ENCODE results near the gene ING5. TPM values are rescaled to one million over a fixed set of nuclear protein-coding genes. Genes with fewer than 3 reads are reported as not detected.
"Not testable (repeated sequence)": the region's sequence is repeated elsewhere in the genome, so short reads cannot be mapped to it uniquely, and the experiment has no call there.

Gene ING5
- total and polyA plus RNA-seq, 7 experiments from 2014 or later, result 22.3 to 102 (median 55.6) TPM

DNA sequence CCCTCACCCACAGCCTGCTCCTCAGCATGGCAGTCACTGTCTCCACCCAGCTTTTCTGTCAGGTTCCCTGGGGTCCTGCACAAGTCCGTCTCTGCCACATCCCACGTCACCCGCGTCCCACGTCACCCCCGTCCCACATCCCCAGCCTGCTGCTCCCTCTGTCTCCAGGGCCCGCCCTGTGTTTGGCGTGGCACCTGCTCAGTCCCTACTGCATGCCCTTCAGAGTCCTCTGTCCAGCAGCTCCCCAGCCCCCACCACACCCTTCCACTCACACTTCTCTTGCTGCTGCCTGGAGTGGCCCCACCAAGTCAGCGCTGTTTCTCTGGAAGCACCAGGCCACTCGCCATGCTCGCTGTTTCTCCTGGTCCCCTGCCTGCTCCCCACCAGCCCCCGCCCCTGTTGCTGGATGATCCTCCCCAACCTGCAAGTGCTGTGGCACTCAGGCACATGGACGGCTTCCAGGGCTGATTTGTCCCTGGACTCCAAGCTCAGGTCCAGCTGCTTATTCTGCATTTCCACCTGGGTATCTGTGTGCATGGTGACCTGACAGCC is 45.6 kb upstream of the ING5 start:
- Mint-ChIP-seq H3K27me3 (no peaks in the 10 kb centered on the region), H3K9me3 (no peaks in the 10 kb centered on the region), H3K4me1 (peaks cover 0 to 4% (median 0%) of the 10 kb centered on the region in 7 donors), H3K4me3 (no peak overlapping the region), H3K36me3 (peaks cover 8 to 55% (median 18%) of the 10 kb centered on the region in 5 donors), H3K27ac (no peak overlapping the region)
- no peak overlapping the region for H3K27ac ChIP-seq (ENCODE audit: low read depth, low read length)
- ChIA-PET CTCF (no interaction called here), POLR2A (no interaction called here)
- no peaks in the 10 kb centered on the region for H3K9me3 ChIP-seq (ENCODE audit: control insufficient read depth in 2 of 3, low read length in 3 of 3)
- no peak overlapping the region for H3K4me3 ChIP-seq (ENCODE audit: low read length)
- peaks cover under 1 to 88% (median 16%) of the 10 kb centered on the region in 3 experiments for H3K36me3 ChIP-seq (ENCODE audit: control insufficient read depth in 2 of 3, insufficient read depth in 3 of 3, low read length in 3 of 3)
- H3K27me3 ChIP-seq (ENCODE audit: control insufficient read depth in 2 of 2, insufficient read depth in 2 of 2, low read length in 2 of 2), result no peaks in the 10 kb centered on the region
- H3K4me1 ChIP-seq (ENCODE audit: control insufficient read depth in 2 of 2, insufficient read depth in 2 of 2, low read length in 2 of 2), result no peaks in the 10 kb centered on the region
- intact Hi-C loops (cut with micrococcal nuclease), result no loop called here
- DNase-seq, result no peak
- no peak for ATAC-seq

DNA sequence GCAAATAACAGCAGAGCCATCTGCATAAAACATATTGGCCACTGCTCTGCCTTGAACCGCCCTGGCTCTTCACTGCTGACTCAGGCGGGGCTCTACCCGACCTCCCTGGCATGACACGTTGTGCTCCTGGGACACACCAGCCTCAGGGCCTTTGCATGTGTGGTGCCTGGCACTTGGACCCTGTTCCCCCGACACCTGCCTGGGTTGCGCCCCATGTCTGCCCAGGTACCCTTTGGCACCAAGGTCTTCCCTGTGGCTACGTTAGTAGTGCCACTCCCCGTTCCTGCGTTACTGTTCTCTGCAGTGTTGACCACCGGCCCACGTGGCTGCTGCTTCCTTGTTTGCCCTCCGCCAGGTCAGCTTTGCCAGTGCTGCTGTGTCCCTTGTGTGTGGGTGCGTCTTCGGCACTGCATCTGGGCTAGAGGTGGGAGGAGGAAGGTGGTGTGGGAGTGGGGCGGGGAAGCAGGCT is 44.0 kb upstream of the ING5 start:
- DNase-seq (no peak), ATAC-seq (no peak)
- no peaks in the 10 kb centered on the region for H3K4me1 ChIP-seq (ENCODE audit: control insufficient read depth in 2 of 2, insufficient read depth in 2 of 2, low read length in 2 of 2)
- Mint-ChIP-seq H3K4me1 (peaks cover 0 to 2% (median 0%) of the 10 kb centered on the region in 7 donors), H3K4me3 (no peak overlapping the region), H3K27me3 (no peaks in the 10 kb centered on the region), H3K36me3 (peaks cover 9 to 57% (median 18%) of the 10 kb centered on the region in 5 donors), H3K27ac (peak overlapping the region in 2 of 9 donors; percentile 14 to 41), H3K9me3 (no peaks in the 10 kb centered on the region)
- no peaks in the 10 kb centered on the region for H3K27me3 ChIP-seq (ENCODE audit: control insufficient read depth in 2 of 2, insufficient read depth in 2 of 2, low read length in 2 of 2)
- intact Hi-C loops (cut with micrococcal nuclease), result no loop called here
- ChIA-PET POLR2A (no interaction called here), CTCF (interaction anchor here (0.9 kb wide), 1 partner anchor 82 kb away, joined by 3 read pairs; no protein-coding TSS in a partner anchor)
- H3K27ac ChIP-seq (ENCODE audit: low read depth, low read length), result no peak overlapping the region
- H3K9me3 ChIP-seq (ENCODE audit: control insufficient read depth in 2 of 3, low read length in 3 of 3), result no peaks in the 10 kb centered on the region
- no peak overlapping the region for H3K4me3 ChIP-seq (ENCODE audit: low read length)
- H3K36me3 ChIP-seq (ENCODE audit: control insufficient read depth in 2 of 3, insufficient read depth in 3 of 3, low read length in 3 of 3), result peaks cover 0 to 79% (median 8%) of the 10 kb centered on the region in 3 experiments

DNA sequence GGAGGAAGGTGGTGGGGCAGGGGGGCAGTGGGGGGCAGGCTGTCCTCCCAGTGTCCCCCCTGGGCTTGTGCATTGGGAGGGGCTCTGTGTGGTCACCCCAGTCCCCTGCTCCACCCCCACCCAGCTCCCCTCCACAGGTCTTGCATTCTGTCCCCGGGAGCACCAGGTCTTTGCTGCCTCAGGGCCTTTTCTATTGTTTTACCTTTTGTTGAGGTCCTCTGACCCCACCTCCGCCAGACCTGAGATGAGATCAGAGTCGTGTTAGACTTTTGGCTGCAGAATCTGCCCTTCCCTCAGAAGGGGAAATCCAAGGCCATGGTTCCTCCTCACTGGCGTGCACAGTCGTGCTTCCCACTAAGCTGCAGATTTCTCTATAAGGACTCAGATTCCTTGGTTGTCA is 43.5 kb upstream of the ING5 start:
- Histone ChIP-seq H3K4me1 (ENCODE audit: control insufficient read depth in 2 of 2, insufficient read depth in 2 of 2, low read length in 2 of 2) (no peaks in the 10 kb centered on the region), H3K36me3 (ENCODE audit: control insufficient read depth in 2 of 3, insufficient read depth in 3 of 3, low read length in 3 of 3) (peaks cover 0 to 74% (median 7%) of the 10 kb centered on the region in 3 experiments), H3K27ac (ENCODE audit: low read depth, low read length) (no peak overlapping the region), H3K4me3 (ENCODE audit: low read length) (no peak overlapping the region), H3K9me3 (ENCODE audit: control insufficient read depth in 2 of 3, low read length in 3 of 3) (no peaks in the 10 kb centered on the region), H3K27me3 (ENCODE audit: control insufficient read depth in 2 of 2, insufficient read depth in 2 of 2, low read length in 2 of 2) (no peaks in the 10 kb centered on the region)
- Mint-ChIP-seq H3K4me1 (peaks cover 0 to 2% (median 0%) of the 10 kb centered on the region in 7 donors), H3K36me3 (peaks cover 9 to 53% (median 18%) of the 10 kb centered on the region in 5 donors), H3K27ac (peak overlapping the region in 1 of 9 donors; percentile 26), H3K9me3 (peaks cover 0 to 2% (median 0%) of the 10 kb centered on the region in 11 donors), H3K27me3 (no peaks in the 10 kb centered on the region), H3K4me3 (no peak overlapping the region)
- ATAC-seq (no peak), DNase-seq (no peak)
- ChIA-PET POLR2A (no interaction called here), CTCF (interaction anchor here (0.7 to 1.2 kb wide), 4 partner anchors 16 to 82 kb away, joined by 3 to 4 read pairs (median 4); no protein-coding TSS in a partner anchor)
- intact Hi-C loops (cut with micrococcal nuclease), result no loop called here

DNA sequence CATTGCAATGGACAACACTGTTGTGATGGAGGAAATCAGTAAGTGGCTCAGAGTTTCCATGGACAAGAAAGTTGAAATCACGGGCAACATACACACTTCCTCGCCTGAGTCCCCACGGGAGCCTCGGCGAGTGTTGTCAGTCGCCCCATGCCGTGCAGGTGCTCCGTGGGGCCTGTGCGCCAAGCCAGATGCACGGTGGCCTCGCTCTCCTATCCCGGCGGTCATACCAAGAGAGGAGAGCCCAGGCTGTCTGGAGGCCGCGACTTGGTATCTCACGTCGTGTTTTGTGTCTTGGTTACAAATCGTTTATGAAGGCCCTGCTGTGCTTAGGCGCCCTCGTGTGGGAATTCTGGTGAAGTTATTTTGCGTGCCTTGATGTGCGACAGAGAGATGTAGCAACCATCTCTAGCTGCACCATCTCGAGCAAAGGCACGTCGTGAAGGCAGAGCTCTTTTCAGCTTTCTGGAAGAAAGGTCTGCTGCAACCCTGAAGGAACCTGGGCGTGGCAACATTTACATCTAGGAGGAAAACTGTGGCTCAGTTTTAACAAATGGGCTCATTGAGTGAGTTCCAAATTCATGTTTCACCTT is 42.6 kb upstream of the ING5 start:
- Mint-ChIP-seq H3K4me1 (peaks cover 0 to 2% (median 0%) of the 10 kb centered on the region in 7 donors), H3K27me3 (no peaks in the 10 kb centered on the region), H3K9me3 (peaks cover 0 to 2% (median 0%) of the 10 kb centered on the region in 11 donors), H3K4me3 (no peak overlapping the region), H3K36me3 (peaks cover 9 to 52% (median 18%) of the 10 kb centered on the region in 5 donors), H3K27ac (peak overlapping the region in 1 of 9 donors; percentile 83)
- Histone ChIP-seq H3K9me3 (ENCODE audit: control insufficient read depth in 2 of 3, low read length in 3 of 3) (no peaks in the 10 kb centered on the region), H3K27me3 (ENCODE audit: control insufficient read depth in 2 of 2, insufficient read depth in 2 of 2, low read length in 2 of 2) (no peaks in the 10 kb centered on the region), H3K36me3 (ENCODE audit: control insufficient read depth in 2 of 3, insufficient read depth in 3 of 3, low read length in 3 of 3) (peaks cover 0 to 70% (median 5%) of the 10 kb centered on the region in 3 experiments), H3K27ac (ENCODE audit: low read depth, low read length) (no peak overlapping the region), H3K4me1 (ENCODE audit: control insufficient read depth in 2 of 2, insufficient read depth in 2 of 2, low read length in 2 of 2) (no peaks in the 10 kb centered on the region), H3K4me3 (ENCODE audit: low read length) (no peak overlapping the region)
- ATAC-seq (peak; percentile 41), DNase-seq (peak in 6 of 9 donors; percentile 15 to 53 (median 41))
- ChIA-PET POLR2A (interaction anchor here (0.6 kb wide), 2 partner anchors 26 to 39 kb away, joined by 3 read pairs; no protein-coding TSS in a partner anchor), CTCF (interaction anchor here (0.6 to 1.2 kb wide), 5 partner anchors 17 to 818 kb away, joined by 3 to 4 read pairs (median 4); no protein-coding TSS in a partner anchor)
- intact Hi-C loops (cut with micrococcal nuclease), result loop anchor here in 1 of 2 donors (1.0 kb wide), 1 partner anchor 808 kb away; no protein-coding TSS in a partner anchor

DNA sequence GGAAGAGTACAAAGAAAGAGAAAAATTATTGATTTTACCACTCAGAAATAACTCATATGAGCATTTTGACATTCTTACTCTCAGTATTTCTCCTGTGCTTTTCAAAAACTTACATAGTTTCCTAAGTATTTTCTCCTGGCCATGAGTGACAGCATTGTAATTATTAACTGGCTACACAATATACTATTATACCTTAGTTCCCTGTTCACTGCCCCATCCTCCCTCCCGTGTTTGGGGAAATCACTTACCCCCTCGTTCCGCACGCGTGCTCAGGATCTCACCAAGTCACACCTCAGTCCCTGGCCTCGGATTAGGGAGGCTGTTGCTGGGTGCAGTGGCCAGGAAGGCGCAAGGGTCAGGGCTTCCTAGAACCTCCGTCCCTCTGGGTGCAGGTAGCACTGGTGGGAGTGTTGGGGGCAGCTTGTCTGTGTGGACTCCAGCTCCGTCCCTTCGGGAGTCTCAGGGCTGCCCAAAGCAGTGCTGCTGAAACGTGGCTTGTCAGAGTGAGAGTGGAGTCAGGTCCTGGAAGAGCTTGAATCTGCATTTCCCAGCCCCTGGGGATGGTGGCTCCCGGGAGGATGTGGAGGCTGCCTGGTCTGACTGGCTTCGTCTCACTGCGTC is 41.1 kb upstream of the ING5 start:
- H3K36me3 ChIP-seq (ENCODE audit: control insufficient read depth in 2 of 3, insufficient read depth in 3 of 3, low read length in 3 of 3), result peaks cover 0 to 56% (median 0%) of the 10 kb centered on the region in 3 experiments
- intact Hi-C loops (cut with micrococcal nuclease), result no loop called here

DNA sequence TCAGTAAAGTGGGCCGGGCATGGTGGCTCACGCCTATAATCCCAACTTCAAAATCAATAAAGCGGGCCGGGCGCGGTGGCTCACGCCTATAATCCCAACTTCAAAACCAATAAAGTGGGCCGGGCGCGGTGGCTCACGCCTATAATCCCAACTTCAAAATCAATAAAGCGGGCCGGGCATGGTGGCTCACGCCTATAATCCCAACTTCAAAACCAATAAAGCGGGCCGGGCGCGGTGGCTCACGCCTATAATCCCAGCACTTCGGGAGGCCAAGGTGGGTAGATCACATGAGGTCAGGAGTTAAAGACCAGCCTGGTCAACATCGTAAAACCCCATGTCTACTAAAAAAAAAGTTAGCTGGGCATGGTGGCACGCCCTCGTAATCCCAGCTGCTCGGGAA is 39.1 kb upstream of the ING5 start:
- H3K36me3 Mint-ChIP-seq, result peaks cover 5 to 45% (median 14%) of the 10 kb centered on the region in 5 donors
- H3K27ac ChIP-seq (ENCODE audit: low read depth, low read length); intact Hi-C loops (cut with micrococcal nuclease); H3K4me3 ChIP-seq (ENCODE audit: low read length); H3K9me3 ChIP-seq (ENCODE audit: control insufficient read depth in 2 of 3, low read length in 3 of 3); H3K4me3 Mint-ChIP-seq; H3K27me3 ChIP-seq (ENCODE audit: control insufficient read depth in 2 of 2, insufficient read depth in 2 of 2, low read length in 2 of 2); H3K9me3 Mint-ChIP-seq; H3K27ac Mint-ChIP-seq; H3K4me1 Mint-ChIP-seq; ATAC-seq; H3K4me1 ChIP-seq (ENCODE audit: control insufficient read depth in 2 of 2, insufficient read depth in 2 of 2, low read length in 2 of 2); DNase-seq; H3K27me3 Mint-ChIP-seq: not testable (repeated sequence)
- ChIA-PET CTCF (interaction anchor here (0.6 kb wide), 1 partner anchor 216 kb away, joined by 4 read pairs; no protein-coding TSS in a partner anchor), POLR2A (interaction anchor here (0.6 kb wide), 1 partner anchor 27 kb away, joined by 3 read pairs; no protein-coding TSS in a partner anchor)
- peaks cover 0 to 52% (median under 1%) of the 10 kb centered on the region in 3 experiments for H3K36me3 ChIP-seq (ENCODE audit: control insufficient read depth in 2 of 3, insufficient read depth in 3 of 3, low read length in 3 of 3)

More for the DNA sequence above, 41.1 kb upstream of the ING5 start:
- peaks cover 0 to 2% (median 0%) of the 10 kb centered on the region in 11 donors for H3K9me3 Mint-ChIP-seq
- Histone ChIP-seq H3K27me3 (ENCODE audit: control insufficient read depth in 2 of 2, insufficient read depth in 2 of 2, low read length in 2 of 2) (no peaks in the 10 kb centered on the region), H3K27ac (ENCODE audit: low read depth, low read length) (no peak overlapping the region), H3K9me3 (ENCODE audit: control insufficient read depth in 2 of 3, low read length in 3 of 3) (no peaks in the 10 kb centered on the region), H3K4me1 (ENCODE audit: control insufficient read depth in 2 of 2, insufficient read depth in 2 of 2, low read length in 2 of 2) (no peaks in the 10 kb centered on the region), H3K4me3 (ENCODE audit: low read length) (no peak overlapping the region)
- CTCF ChIA-PET, result no interaction called here
- peaks cover 0 to 6% (median 3%) of the 10 kb centered on the region in 7 donors for H3K4me1 Mint-ChIP-seq
- ATAC-seq (no peak), DNase-seq (no peak)
- no peak overlapping the region for H3K4me3 Mint-ChIP-seq
- POLR2A ChIA-PET, result no interaction called here
- peaks cover 9 to 42% (median 17%) of the 10 kb centered on the region in 5 donors for H3K36me3 Mint-ChIP-seq
- H3K27ac Mint-ChIP-seq, result no peak overlapping the region
- H3K27me3 Mint-ChIP-seq, result no peaks in the 10 kb centered on the region

All from naive thymus-derived CD4-positive, alpha-beta T cell (primary cell).